Body of pancreas (tissue), 4 donors: Measurements from ENCODE around the gene TCAIM. TPM values are rescaled to one million over a fixed set of nuclear protein-coding genes. Genes with fewer than 3 reads are reported as not detected.

Experiments
- ATAC-seq: fragments of 150-250 bp; one replicate; pipeline ENCODE4 v1.9.1; 2016
- DNase-seq, 4 donors: peaks; one replicate each; pipeline ENCODE4 v3.0.0-alpha.2; 2019
- H3K27ac ChIP-seq, 4 donors: fragments of 200-600 bp; sonication (generic); 1 replicate in 3 of 4; 2 replicates in 1 of 4; pipeline versions ENCODE4 v1.5.1 to v1.6.1; 2016 to 2019; ENCODE audit warnings: mild to moderate bottlenecking in 1 of 4, mixed read lengths in 1 of 4, moderate library complexity in 1 of 4
- H3K27me3 ChIP-seq, 2 donors: fragments of 200-600 bp; sonication (generic); one replicate each; pipeline ENCODE4 v1.6.0; 2016; ENCODE audit warnings: mild to moderate bottlenecking in 1 of 2
- H3K36me3 ChIP-seq, 2 donors: fragments of 200-600 bp; sonication (generic); replicated peaks in 1 of 2; 2 replicates each; pipeline ENCODE4 v1.5.1; 2016; ENCODE audit warnings: low read depth in 2 of 2; ENCODE audit not compliant: insufficient read depth in 1 of 2
- H3K4me1 ChIP-seq: fragments of 200-600 bp; sonication (generic); one replicate; pipeline ENCODE4 v1.6.0; 2016
- H3K4me3 ChIP-seq, 2 donors: fragments of 200-600 bp; sonication (generic); 1 replicate in 1 of 2; 2 replicates in 1 of 2; pipeline ENCODE4 v1.5.1; 2016 to 2019
- H3K9me3 ChIP-seq, 3 donors: fragments of 200-600 bp; sonication (generic); 1 replicate in 2 of 3; 2 replicates in 1 of 3; pipeline ENCODE4 v1.5.1; 2016
- CTCF ChIP-seq, 7 experiments: fragments of 450-650 bp in 4 of 7; fragments of 200-600 bp in 3 of 7; sonication (generic) in 3 of 7; IDR thresholded peaks; one replicate each; pipeline ENCODE4 v1.5.1; 2016 to 2019; ENCODE audit warnings: antibody characterized with exemption in 7 of 7
- POLR2A ChIP-seq, 3 donors: fragments of 450-650 bp; IDR thresholded peaks; one replicate each; pipeline ENCODE4 v1.6.1; 2016; ENCODE audit warnings: antibody characterized with exemption in 3 of 3, mild to moderate bottlenecking in 2 of 3
- WGBS, 2 donors: methylation state at CpG; one replicate each; pipeline ENCODE4 v1.1.5; 2017; 5-methylcytosine and 5-hydroxymethylcytosine counted together
- intact Hi-C: fragments of 100-400 bp; cut with DNase I; formaldehyde crosslinking; loops from one replicate; pipeline ENCODE4 v1.15.1; 2023
- total RNA-seq, 2 donors: library from RNA; depleted of rRNA; stranded (reverse); fragments of >200 nt; gene quantifications; one replicate each; pipeline ENCODE4 v1.1.0, GENCODE V29; 2016

TCAIM gene
- total RNA-seq, 2 donors from 2014 or later, result 14.8 to 15.6 TPM

GRCh38 chr3:44297255-44297654 is 41.3 kb upstream of the TCAIM start:
- no peak for ATAC-seq

GRCh38 chr3:44301746-44302145 is 36.8 kb upstream of the TCAIM start:
- DNase-seq (no peak), ATAC-seq (no peak)
- Histone ChIP-seq H3K36me3 (no peaks in the 10 kb centered on the region), H3K9me3 (no peaks in the 10 kb centered on the region), H3K4me1 (no peaks in the 10 kb centered on the region), H3K27ac (no peak overlapping the region), H3K4me3 (no peak overlapping the region), H3K27me3 (no peaks in the 10 kb centered on the region)
- TF ChIP-seq CTCF (IDR thresholded peaks at IDR 0.05) (no peak), POLR2A (IDR thresholded peaks at IDR 0.05) (no peak)
- 79 to 83% methylated on average over 3 of the region's 3 CpGs for WGBS, 2 donors
- intact Hi-C loops, result no loop called here

More at GRCh38 chr3:44297255-44297654, 41.3 kb upstream of the TCAIM start:
- Histone ChIP-seq H3K27me3 (no peaks in the 10 kb centered on the region), H3K4me3 (no peak overlapping the region), H3K9me3 (no peaks in the 10 kb centered on the region), H3K4me1 (no peaks in the 10 kb centered on the region), H3K27ac (no peak overlapping the region), H3K36me3 (no peaks in the 10 kb centered on the region)
- intact Hi-C loops, result no loop called here
- TF ChIP-seq CTCF (IDR thresholded peaks at IDR 0.05), result no peak
- TF ChIP-seq POLR2A (IDR thresholded peaks at IDR 0.05), result no peak
- no peak for DNase-seq

- no peak for ATAC-seq
- no peaks in the 10 kb centered on the region for H3K36me3 ChIP-seq
- intact Hi-C loops, result no loop called here
- TF ChIP-seq POLR2A (IDR thresholded peaks at IDR 0.05), result no peak
- no peak for TF ChIP-seq CTCF (IDR thresholded peaks at IDR 0.05)
- H3K9me3 ChIP-seq, result no peaks in the 10 kb centered on the region
- no peak overlapping the region for H3K27ac ChIP-seq
- DNase-seq, result no peak
- H3K4me1 ChIP-seq, result no peaks in the 10 kb centered on the region
- H3K27me3 ChIP-seq, result no peaks in the 10 kb centered on the region
- H3K4me3 ChIP-seq, result no peak overlapping the region
Observed at GRCh38 chr3:44309500-44309899, 29.1 kb upstream of the TCAIM start.

- H3K27me3 ChIP-seq, result no peaks in the 10 kb centered on the region
- ATAC-seq (no peak), DNase-seq (no peak)
- WGBS, 2 donors, result 68 to 77% methylated on average over 8 of the region's 8 CpGs
- peaks cover 17% of the 10 kb centered on the region for H3K4me1 ChIP-seq
- no peaks in the 10 kb centered on the region for H3K9me3 ChIP-seq
- TF ChIP-seq CTCF (IDR thresholded peaks at IDR 0.05) (no peak), POLR2A (IDR thresholded peaks at IDR 0.05) (no peak)
- intact Hi-C loops, result no loop called here
- no peak overlapping the region for H3K4me3 ChIP-seq
- H3K36me3 ChIP-seq, result no peaks in the 10 kb centered on the region
- no peak overlapping the region for H3K27ac ChIP-seq
Observed at GRCh38 chr3:44318891-44319311, 19.7 kb upstream of the TCAIM start.

- Histone ChIP-seq H3K27ac (no peak overlapping the region), H3K36me3 (no peaks in the 10 kb centered on the region), H3K9me3 (no peaks in the 10 kb centered on the region), H3K4me1 (peaks cover 18% of the 10 kb centered on the region), H3K4me3 (no peak overlapping the region), H3K27me3 (no peaks in the 10 kb centered on the region)
- intact Hi-C loops, result no loop called here
- WGBS, 2 donors, result 25 to 34% methylated on average over 3 of the region's 3 CpGs
- DNase-seq (peak in 2 of 4 donors; percentile 13 to 38), ATAC-seq (peak; percentile 77)
- TF ChIP-seq POLR2A (IDR thresholded peaks at IDR 0.05) (no peak), CTCF (IDR thresholded peaks at IDR 0.05) (no peak)
Observed at GRCh38 chr3:44321335-44321734, 17.2 kb upstream of the TCAIM start.
